Activated CD4-positive, alpha-beta T cell treated with anti-CD3 and anti-CD28 coated beads, Interleukin-2, amount 50 U/mL, for 4 hours (primary cell): ENCODE measurements around the gene NMBR.
A peak's percentile ranks its signal among the peaks of the same experiment; 100 is the strongest.
"Not testable (repeated sequence)": the region's sequence is repeated elsewhere in the genome, so short reads cannot be mapped to it uniquely, and the experiment has no call there.

Experiments
- DNase-seq, 2 experiments: peaks; one replicate each; pipeline ENCODE4 v3.0.0-alpha.2; 2020

Gene NMBR

DNA sequence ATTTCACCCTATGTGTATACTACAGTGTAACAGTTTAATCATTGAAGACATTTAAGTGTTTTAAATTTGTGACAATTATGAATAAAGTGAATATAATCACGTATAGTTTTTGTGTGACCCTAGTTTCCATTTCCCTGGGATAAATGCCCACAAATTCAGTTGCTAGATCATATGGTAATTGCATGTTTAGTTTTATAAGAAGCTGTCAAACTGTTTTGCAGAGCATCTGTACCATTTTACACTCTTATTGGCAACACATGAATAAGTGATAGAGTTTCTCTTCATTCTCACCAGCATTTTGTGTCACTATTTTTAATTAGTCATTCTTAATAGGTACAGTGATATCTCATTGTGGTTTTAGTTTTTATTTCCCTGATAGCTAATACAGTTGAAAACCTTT, 7.4 kb upstream of the NMBR start:
- no peak for DNase-seq

- no peak for DNase-seq
These were observed 6.3 kb upstream of the NMBR start for GRCh38 chr6:142153196-142153595.

DNA sequence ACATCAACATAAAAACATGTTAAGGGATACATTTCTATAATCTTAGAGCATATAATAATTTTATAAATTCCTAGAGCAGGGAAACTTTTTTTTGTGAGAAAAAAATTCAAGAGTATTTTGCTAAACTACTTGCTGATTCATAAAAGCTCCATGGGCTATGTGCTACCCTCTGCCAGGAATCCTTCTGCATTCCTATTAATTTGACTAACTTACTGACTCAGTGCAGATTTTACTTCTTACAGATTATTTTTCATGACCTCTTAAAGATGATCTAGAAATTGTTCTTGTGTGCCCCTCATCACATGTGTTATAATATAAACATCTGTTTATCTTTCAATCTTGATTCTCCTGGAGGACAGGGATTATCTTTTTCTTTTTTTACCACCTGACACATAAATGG, 5.8 kb upstream of the NMBR start:
- no peak for DNase-seq

- DNase-seq, result not testable (repeated sequence)
These were observed 5.4 kb downstream of the NMBR start for GRCh38 chr6:142141531-142141930.

- no peak for DNase-seq
These were observed 8.0 kb downstream of the NMBR start for GRCh38 chr6:142138876-142139275.

DNA sequence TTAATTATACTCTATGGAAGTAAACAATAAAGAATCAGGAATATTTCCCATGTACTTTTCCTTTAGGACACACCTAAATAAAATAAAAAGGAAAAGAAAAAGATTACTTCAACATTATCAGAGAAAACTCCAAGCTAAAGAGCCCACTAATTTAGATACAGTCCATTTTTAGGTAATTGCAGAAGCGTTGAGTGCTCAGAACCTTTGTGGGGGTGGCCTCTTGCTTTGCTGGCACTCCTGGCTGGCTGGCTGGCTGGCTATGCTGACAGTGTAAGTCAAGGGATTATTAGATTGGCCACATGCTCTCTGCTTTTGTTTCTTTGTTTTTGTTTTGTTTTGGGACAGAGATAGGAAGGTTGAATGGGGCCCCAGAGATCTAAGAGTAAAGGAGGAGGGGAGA, 14.3 kb downstream of the NMBR start, which contains the start of gene GJE1:
TSS of gene GJE1 (plus strand) at position 301 of the 400 bp plus-strand sequence. CDS start 234 bp downstream, outside the sequence.
- DNase-seq, result no peak

DNA sequence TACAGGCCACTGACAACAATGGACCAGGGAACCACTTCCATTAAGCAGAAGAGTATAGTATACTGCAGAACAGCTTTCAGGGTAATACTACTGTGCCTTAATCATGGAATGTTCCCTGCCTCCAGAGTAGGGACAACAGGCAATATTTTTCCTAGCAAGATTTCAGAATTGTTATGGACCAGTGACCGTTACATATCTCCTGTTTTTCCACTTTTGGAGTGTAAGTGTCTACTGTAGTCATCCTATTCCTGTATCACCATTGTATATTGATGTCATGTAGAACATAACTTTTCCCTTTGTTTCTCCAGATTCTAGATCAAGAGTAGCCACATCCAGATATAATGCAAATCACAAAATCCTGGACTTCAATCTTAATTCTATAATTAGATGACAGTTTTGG, 16.1 kb downstream of the NMBR start:
- no peak for DNase-seq

DNA sequence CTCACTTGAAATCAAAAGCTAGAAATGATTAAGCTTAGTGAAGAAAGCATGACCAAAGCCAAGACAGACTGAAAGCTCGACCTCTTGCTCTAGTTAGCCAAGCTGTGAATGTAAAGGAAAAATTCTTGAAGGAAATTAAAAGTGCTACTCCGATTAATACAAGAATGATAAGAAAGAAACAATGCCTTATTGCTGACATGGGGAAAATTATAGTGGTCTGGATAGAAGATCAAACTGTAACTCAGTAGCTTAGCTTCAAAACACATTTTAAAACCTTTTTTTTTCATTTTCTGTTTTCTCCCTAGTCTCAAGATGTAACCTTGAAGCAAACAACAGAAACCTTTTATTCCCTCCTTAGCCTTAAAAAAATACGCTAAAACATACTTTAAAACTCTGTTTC, 25.6 kb downstream of the NMBR start:
- no peak for DNase-seq

GRCh38 chr6:142118925-142119324, 28.0 kb downstream of the NMBR start:
- DNase-seq, result no peak

DNA sequence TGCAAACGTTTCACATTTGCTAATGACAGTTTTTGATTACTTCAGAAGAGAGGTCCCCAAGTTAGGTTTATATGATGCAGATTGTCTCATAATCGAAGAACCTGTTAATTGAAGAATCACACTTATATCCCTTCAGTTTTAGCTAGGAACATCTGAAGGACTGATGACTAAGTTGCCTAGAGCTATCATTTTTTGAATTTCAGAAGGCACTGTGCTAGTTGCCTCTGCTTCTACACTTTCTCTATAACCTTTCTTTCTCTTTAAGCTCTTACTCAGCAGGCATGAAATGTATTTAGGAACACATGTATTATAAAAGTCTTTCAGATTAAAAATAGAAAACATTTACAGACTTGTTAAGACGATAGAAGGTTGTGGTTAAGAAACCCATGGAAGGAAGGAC, 28.6 kb downstream of the NMBR start:
- DNase-seq, result no peak

GRCh38 chr6:142117366-142117765, 29.6 kb downstream of the NMBR start:
- DNase-seq, result no peak

DNA sequence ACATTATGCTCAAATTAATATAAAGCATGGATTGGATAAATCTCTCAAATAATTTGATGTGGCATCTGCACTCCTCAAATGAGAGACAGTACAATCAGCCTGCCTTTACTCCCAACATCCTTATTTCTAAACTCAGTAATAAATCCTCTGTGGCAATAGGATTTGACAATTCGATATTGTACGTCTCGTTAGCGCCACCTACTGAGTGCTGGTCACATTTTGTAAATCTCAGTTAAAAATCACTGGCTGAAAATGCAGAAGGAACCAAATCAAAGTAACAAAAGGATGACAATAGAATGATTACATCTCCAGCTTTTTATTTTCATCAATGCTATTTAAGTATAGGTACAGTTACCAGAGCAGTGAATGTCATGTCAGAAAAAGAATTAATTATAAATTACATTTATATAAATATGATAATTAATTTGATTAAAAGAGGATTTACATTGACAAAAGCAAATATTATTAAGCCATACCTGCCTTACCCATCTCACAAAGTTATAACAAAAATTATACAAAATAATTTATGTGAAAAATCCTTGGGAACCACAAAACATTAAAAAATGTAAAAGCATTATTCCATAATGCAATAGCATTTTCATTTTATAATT, 34.4 kb downstream of the NMBR start:
- DNase-seq, result peak; percentile 61 to 66

DNA sequence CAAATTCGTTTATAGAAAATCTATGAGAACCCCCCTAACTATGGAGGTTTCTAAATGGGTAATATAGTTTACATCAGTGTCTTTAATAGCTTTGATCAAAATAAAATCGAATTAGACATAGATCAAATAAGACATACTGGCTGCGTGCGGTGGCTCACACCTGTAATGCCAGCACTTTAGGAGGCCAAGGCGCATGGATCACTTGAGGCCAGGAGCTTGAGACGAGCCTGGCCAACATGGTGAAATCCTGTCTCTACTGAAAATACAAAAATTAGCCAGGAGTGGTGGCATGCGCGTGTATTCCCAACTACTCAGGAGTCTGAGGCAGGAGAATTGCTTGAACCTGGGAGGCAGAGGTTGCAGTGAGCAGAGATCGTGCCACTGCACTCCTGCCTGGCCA, 36.1 kb downstream of the NMBR start:
- not testable (repeated sequence) for DNase-seq

GRCh38 chr6:142104820-142105219, 42.1 kb downstream of the NMBR start:
- DNase-seq, result not testable (repeated sequence)

DNA sequence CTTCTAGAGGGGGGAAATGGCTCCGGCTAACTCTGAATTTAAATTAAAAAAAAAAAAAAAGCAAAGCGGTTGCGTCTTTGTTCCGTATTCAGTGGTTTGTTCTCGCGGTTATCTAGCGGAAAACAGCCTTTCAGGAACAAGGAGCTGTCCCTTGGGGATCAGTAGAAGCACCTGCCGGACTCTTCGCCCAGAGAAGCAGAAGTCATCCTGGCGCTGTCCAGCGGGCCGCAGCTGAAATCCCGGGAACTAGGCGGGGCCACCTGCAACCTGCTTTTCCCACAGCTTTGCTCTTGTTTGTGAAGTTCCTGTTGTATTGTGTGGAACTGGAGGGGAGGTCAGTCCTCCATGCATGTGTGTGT, 58.1 kb downstream of the NMBR start:
- no peak for DNase-seq

GRCh38 chr6:142087950-142088857, 58.7 kb downstream of the NMBR start:
- no peak for DNase-seq

DNA sequence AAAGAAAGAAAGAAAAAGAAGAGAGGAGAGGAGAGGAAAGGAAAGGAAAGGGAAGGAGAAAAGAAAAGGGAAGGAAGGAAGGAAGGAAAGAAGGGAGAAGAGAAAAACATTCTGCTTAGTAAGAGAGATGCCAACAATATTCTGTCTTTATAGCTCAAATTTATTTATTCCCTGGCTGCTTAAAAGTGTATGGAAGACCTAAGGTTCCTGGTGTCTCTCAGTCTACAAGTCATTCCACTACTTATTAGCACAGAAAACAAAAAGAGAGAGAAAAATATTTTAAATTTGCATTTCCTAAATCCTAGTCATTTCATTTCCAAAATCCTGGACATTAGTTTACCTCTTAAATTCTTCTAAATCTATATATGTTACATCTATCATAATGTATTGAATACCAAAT, 67.8 kb downstream of the NMBR start:
- DNase-seq, result no peak

- DNase-seq, result no peak
These were observed 71.3 kb downstream of the NMBR start for GRCh38 chr6:142075516-142076101.

GRCh38 chr6:142074516-142074915, 72.4 kb downstream of the NMBR start:
- no peak for DNase-seq

DNA sequence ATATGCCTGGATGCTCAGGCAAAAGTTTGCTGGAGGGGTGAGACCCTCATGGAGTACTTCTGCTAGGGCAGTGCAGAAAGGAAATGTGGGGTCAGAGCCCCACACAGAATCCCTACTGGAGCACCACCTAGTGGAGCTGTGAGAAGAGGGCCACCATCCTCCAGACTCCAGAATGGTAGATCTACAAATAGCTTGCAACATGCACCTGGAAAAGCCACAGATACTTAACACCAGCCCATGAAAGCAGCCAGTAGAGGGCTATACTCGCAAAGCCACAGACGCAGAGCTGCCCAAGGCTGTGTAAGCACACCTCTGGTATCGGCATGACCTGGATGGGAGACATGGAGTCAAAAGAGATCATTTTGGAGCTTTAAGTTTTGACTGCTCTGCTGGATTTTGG, 74.9 kb downstream of the NMBR start:
- no peak for DNase-seq

GRCh38 chr6:142068416-142068815, 78.5 kb downstream of the NMBR start:
- no peak for DNase-seq

GRCh38 chr6:142062861-142063260, 84.1 kb downstream of the NMBR start:
- DNase-seq, result not testable (repeated sequence)

GRCh38 chr6:142058551-142059290, 88.2 kb downstream of the NMBR start:
- no peak for DNase-seq
